ENCODE results near the gene NUDT2.
"Not testable (repeated sequence)": the region's sequence is repeated elsewhere in the genome, so short reads cannot be mapped to it uniquely, and the experiment has no call there.

The NUDT2 gene

DNA sequence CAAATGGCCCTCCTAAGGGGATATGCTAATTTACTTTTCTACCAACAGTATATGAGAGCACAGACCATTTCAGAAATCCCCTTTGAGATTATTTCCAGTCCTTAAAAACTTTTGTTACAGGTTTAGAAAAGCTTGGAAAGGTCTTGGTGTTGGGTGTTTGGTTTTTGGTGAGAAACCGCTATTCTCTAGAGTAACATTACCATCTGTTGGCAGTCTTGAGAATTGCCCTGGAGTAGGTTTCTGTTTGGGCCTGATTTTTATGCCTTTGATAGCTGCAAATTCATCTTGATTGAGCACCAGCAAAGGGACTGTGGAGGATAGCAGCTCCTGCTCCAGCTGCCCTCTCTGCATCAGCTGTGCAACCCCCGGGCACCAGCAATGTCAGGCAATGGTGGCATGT is 8.0 kb downstream of the NUDT2 start:
- Histone ChIP-seq H3K27ac (ENCODE audit: extremely low read depth, low read depth, low read length) (no peak overlapping the region), H3K4me3 (ENCODE audit: low read depth, low read length) (no peak overlapping the region), H3K9me3 (ENCODE audit: control insufficient read depth, insufficient read depth, low read depth, low read length) (no peaks in the 10 kb centered on the region), H3K4me1 (ENCODE audit: control insufficient read depth, insufficient read depth, low read length) (no peaks in the 10 kb centered on the region), H3K36me3 (ENCODE audit: control insufficient read depth in 2 of 2, insufficient read depth in 1 of 2, low read length in 2 of 2) (peaks cover 0 to 26% of the 10 kb centered on the region in 2 experiments; a peak in 2 of 3 replicates)
- ChIA-PET CTCF (interaction anchor here (0.6 to 1.1 kb wide), 5 partner anchors 19 to 599 kb away, joined by 3 to 6 read pairs (median 3); no protein-coding TSS in a partner anchor), POLR2A (no interaction called here)
- no peak for TF ChIP-seq SETDB1 (IDR thresholded peaks at IDR 0.05; ENCODE audit: insufficient read length, low read length)
- no peak for TF ChIP-seq ZNF341 (tag by site-specific recombination; IDR thresholded peaks at IDR 0.05; ENCODE audit: low read depth)
- TF ChIP-seq ZNF776 (tag by site-specific recombination; IDR thresholded peaks at IDR 0.05; ENCODE audit: borderline replicate concordance), result no peak
- TF ChIP-seq, protein P1, sequence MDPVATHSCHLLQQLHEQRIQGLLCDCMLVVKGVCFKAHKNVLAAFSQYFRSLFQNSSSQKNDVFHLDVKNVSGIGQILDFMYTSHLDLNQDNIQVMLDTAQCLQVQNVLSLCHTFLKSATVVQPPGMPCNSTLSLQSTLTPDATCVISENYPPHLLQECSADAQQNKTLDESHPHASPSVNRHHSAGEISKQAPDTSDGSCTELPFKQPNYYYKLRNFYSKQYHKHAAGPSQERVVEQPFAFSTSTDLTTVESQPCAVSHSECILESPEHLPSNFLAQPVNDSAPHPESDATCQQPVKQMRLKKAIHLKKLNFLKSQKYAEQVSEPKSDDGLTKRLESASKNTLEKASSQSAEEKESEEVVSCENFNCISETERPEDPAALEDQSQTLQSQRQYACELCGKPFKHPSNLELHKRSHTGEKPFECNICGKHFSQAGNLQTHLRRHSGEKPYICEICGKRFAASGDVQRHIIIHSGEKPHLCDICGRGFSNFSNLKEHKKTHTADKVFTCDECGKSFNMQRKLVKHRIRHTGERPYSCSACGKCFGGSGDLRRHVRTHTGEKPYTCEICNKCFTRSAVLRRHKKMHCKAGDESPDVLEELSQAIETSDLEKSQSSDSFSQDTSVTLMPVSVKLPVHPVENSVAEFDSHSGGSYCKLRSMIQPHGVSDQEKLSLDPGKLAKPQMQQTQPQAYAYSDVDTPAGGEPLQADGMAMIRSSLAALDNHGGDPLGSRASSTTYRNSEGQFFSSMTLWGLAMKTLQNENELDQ (tag by site-specific recombination; IDR thresholded peaks at IDR 0.05; ENCODE audit: low read depth), result no peak
- peak; percentile 25; the same call in 1 of the 2 replicates for TF ChIP-seq ZNF654 (tag by site-specific recombination; IDR thresholded peaks at IDR 0.05; ENCODE audit: low read depth)
- TF ChIP-seq ZNF19 (tag by site-specific recombination; IDR thresholded peaks at IDR 0.05; ENCODE audit: low read depth), result no peak
- TF ChIP-seq ZNF670 (tag by site-specific recombination; IDR thresholded peaks at IDR 0.05; ENCODE audit: low read depth), result no peak
- TF ChIP-seq, protein P2, sequence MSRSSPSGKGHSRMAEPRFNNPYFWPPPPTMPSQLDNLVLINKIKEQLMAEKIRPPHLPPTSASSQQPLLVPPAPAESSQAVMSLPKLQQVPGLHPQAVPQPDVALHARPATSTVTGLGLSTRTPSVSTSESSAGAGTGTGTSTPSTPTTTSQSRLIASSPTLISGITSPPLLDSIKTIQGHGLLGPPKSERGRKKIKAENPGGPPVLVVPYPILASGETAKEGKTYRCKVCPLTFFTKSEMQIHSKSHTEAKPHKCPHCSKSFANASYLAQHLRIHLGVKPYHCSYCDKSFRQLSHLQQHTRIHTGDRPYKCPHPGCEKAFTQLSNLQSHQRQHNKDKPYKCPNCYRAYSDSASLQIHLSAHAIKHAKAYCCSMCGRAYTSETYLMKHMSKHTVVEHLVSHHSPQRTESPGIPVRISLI (tag by site-specific recombination; IDR thresholded peaks at IDR 0.05), result no peak

DNA sequence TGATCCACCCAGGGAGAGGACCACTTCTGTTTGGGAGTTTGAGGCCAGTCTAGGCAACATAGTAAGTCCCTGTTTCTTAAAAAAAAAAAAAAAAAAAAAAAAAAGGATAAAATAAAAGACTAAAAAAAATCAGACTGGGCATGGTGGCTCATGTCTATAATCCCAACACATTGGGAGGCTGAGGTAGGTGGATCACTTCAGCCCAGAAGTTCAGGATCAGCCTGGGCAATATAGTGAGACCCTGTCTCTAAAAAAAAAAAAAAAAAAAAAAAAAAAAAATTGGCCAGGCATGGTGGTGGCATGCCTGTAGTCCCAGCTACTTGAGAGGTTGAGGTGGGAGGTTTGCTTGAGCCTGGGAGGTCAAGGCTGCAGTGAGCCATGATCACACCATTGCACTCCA is 8.7 kb downstream of the NUDT2 start:
- POLR2A ChIA-PET; H3K4me3 ChIP-seq (ENCODE audit: low read depth, low read length); H3K27ac ChIP-seq (ENCODE audit: extremely low read depth, low read depth, low read length); H3K9me3 ChIP-seq (ENCODE audit: control insufficient read depth, insufficient read depth, low read depth, low read length); H3K4me1 ChIP-seq (ENCODE audit: control insufficient read depth, insufficient read depth, low read length): not testable (repeated sequence)
- H3K36me3 ChIP-seq (ENCODE audit: control insufficient read depth in 2 of 2, insufficient read depth in 1 of 2, low read length in 2 of 2), result peaks cover 0 to 30% of the 10 kb centered on the region in 2 experiments; a peak in 2 of 3 replicates
- TF ChIP-seq, protein P2 (tag by site-specific recombination; IDR thresholded peaks at IDR 0.05), result peak; percentile 73; the same call in 1 of the 2 replicates
- CTCF ChIA-PET, result interaction anchor here (0.6 to 1.8 kb wide), 6 partner anchors 18 to 296 kb away, joined by 3 to 11 read pairs (median 4); no protein-coding TSS in a partner anchor

DNA sequence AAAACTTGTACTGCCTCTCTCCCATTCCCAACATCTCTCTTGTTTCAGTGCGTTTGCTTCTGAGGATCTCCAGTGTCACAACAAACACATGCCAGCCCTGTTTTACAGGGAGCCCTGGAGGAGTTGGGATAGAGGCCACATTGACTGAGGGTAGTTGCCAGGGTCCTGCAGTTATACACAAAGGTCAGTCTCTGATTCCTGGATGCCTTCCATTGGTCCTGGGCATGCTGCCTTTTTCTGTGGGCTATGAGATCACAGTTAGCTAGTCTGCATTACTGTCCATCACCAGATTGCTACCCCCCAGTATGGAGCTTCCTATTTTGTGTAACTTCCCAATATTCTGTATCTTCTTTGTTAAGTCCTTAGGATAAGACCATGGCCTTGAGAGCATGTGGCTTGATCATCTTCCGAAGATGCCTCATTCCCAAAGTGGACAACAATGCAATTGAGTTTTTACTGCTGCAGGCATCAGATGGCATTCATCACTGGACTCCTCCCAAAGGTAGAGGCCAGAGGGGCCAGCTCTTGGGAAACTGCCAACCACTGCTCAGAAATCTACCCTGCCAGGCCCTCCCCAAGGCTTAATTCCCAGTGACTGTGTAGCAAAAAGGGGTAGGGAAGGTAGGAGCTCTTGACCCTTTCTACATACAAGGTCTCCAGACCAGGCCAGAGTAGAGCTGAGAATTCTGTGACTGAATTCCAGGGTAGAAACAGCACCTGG is 9.5 kb downstream of the NUDT2 start:
- Histone ChIP-seq H3K27ac (ENCODE audit: extremely low read depth, low read depth, low read length) (no peak overlapping the region), H3K36me3 (ENCODE audit: control insufficient read depth in 2 of 2, insufficient read depth in 1 of 2, low read length in 2 of 2) (peaks cover 0 to 38% of the 10 kb centered on the region in 2 experiments; a peak in 2 of 3 replicates), H3K4me1 (ENCODE audit: control insufficient read depth, insufficient read depth, low read length) (no peaks in the 10 kb centered on the region), H3K4me3 (ENCODE audit: low read depth, low read length) (no peak overlapping the region), H3K9me3 (ENCODE audit: control insufficient read depth, insufficient read depth, low read depth, low read length) (no peaks in the 10 kb centered on the region)
- ChIA-PET CTCF (interaction anchor here (0.6 to 1.8 kb wide), 4 partner anchors 8 to 264 kb away, joined by 3 to 11 read pairs (median 4); no protein-coding TSS in a partner anchor), POLR2A (interaction anchor here (0.9 kb wide), 1 partner anchor 38 kb away, joined by 3 read pairs; the partner anchor contains the start of gene MYORG)
- TF ChIP-seq, protein P3, sequence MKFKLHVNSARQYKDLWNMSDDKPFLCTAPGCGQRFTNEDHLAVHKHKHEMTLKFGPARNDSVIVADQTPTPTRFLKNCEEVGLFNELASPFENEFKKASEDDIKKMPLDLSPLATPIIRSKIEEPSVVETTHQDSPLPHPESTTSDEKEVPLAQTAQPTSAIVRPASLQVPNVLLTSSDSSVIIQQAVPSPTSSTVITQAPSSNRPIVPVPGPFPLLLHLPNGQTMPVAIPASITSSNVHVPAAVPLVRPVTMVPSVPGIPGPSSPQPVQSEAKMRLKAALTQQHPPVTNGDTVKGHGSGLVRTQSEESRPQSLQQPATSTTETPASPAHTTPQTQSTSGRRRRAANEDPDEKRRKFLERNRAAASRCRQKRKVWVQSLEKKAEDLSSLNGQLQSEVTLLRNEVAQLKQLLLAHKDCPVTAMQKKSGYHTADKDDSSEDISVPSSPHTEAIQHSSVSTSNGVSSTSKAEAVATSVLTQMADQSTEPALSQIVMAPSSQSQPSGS (tag by site-specific recombination; IDR thresholded peaks at IDR 0.05; ENCODE audit: low read depth), result no peak
- TF ChIP-seq YY1 (tag by site-specific recombination; IDR thresholded peaks at IDR 0.05) (no peak), ZNF654 (tag by site-specific recombination; IDR thresholded peaks at IDR 0.05; ENCODE audit: low read depth) (no peak), ZNF302 (tag by site-specific recombination; IDR thresholded peaks at IDR 0.05; ENCODE audit: low read depth) (no peak), GLI2 (tag by site-specific recombination; IDR thresholded peaks at IDR 0.05; ENCODE audit: borderline replicate concordance, low read depth) (no peak), ZNF514 (tag by site-specific recombination; IDR thresholded peaks at IDR 0.05) (no peak), SCRT2 (tag by site-specific recombination; IDR thresholded peaks at IDR 0.05) (no peak), ZNF530 (tag by site-specific recombination; IDR thresholded peaks at IDR 0.05; ENCODE audit: low read depth) (no peak), SP3 (tag by site-specific recombination; IDR thresholded peaks at IDR 0.05) (no peak), PRDM1 (tag by site-specific recombination; IDR thresholded peaks at IDR 0.05) (no peak), REPIN1 (tag by site-specific recombination; IDR thresholded peaks at IDR 0.05; ENCODE audit: low read depth) (no peak), HOXC10 (CRISPR knock-in tag; IDR thresholded peaks at IDR 0.05) (no peak), ZNF837 (tag by site-specific recombination; IDR thresholded peaks at IDR 0.05) (no peak), GFI1B (tag by site-specific recombination; IDR thresholded peaks at IDR 0.05) (no peak), ZNF19 (tag by site-specific recombination; IDR thresholded peaks at IDR 0.05; ENCODE audit: low read depth) (no peak), ZNF211 (tag by site-specific recombination; IDR thresholded peaks at IDR 0.05; ENCODE audit: low read depth) (no peak)
- TF ChIP-seq, protein P4, sequence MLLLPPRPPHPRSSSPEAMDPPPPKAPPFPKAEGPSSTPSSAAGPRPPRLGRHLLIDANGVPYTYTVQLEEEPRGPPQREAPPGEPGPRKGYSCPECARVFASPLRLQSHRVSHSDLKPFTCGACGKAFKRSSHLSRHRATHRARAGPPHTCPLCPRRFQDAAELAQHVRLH (tag by site-specific recombination; IDR thresholded peaks at IDR 0.05), result no peak

Measured in HEK293 (cell line).